ENCODE results near the gene DCC.

Gene DCC

DNA sequence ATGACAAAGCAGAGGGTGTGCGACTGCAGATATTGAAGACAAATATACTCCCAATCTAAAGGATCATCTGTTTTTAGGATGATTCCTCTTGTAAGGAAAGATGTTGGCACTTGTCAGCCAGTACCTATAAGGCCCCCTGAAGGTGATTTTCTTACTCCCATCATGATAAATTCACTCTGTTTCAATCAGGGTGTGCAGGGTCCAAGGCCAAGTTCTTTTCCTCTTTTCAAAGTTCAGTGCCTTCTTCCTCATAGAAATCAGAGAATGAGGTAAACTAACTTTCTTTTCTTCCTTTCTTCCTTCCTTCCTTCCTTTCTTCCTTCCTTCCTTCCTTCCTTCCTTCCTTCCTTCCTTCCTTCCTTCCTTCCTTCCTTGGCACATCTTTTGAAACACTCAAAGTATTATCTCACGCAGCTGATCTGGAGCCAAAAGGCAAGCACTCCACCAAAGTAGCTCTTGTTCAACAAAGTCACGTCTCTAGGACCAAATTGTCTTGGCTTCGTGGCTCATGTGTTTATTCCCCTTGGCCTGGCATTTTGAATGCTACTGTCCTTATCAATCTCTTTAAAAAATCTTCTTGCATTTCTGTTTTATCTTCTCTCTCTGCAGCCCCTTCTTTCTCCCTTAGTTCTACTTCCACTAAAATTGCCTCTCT lies 87.7 kb downstream of the DCC start:
- DNase-seq = no peak

DNA sequence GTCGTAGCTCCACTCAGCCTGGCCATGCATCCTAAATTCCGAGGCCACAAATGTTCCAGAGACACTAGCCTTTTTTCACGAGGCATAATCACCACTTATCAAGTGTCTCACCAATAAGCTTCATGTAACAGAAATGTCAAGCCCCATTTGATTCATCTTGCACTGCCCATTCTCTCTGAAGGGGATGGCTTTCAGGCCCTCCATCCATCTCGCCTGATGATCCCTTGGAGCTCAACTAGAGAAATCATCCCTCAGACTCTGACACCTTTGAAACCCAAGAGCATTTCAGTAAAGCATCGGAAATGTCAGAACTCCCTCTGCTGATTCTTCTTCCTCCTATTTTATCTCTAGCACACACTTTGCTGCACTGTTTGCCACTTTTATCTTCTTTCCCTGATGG lies 91.7 kb downstream of the DCC start:
- DNase-seq = no peak

DNA sequence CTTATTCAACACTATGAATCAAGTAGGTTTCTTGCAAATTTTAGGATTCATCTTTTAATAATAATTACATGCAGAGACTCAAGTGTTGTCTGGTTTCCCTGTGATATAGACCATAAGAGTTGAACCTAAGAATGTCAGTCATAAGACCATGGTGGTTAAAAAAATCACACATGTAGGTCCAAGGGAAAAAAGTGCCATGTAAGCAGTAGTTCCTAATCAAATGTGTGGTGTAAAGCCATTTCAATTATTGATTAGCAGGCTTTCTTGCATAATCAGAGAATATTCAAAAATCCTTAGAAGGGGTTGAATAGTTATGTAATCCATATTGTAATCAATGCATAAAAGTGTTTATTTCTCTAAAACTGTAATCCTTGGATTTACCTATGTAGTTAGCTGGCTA lies 93.8 kb downstream of the DCC start:
- no peak for DNase-seq

DNA sequence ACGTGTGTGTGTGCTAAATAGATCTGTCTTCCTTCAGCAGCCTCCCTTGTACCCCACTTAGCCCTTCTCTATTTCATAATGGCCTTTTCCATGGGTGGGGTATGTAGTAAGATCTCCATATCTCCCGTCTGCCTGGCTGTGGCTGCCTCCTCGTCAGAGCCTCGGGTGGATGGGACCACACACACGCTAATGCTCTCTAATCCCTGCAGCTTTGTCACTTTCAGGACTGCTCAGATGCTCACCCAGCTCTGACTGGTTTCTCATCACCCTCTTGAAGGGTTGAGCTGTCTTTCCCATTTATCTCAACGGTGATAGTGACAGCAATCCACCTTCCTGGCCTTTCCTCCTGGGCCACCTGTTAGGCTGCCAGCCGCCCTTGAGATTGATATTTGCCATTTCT lies 95.3 kb downstream of the DCC start:
- DNase-seq = no peak

DNA sequence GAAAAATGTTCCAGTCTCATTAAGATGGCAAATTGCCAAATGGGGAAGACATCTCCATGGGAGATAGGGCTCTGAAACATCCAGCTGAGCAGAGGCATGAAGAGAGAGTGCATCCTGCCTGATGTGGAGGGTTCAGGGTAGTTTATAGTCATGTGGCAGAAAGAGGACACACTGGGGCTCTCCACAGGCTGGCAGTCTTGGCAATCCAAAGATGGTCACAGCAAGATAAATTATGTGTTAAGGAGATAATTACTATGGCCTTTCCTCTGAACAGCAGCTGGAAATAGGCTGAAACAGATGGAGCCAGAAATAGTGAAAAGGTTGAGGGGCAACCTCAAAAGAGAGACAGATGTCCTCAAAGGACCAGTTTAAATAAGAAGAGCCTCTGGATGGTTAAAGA lies 97.2 kb downstream of the DCC start:
- no peak for DNase-seq

DNA sequence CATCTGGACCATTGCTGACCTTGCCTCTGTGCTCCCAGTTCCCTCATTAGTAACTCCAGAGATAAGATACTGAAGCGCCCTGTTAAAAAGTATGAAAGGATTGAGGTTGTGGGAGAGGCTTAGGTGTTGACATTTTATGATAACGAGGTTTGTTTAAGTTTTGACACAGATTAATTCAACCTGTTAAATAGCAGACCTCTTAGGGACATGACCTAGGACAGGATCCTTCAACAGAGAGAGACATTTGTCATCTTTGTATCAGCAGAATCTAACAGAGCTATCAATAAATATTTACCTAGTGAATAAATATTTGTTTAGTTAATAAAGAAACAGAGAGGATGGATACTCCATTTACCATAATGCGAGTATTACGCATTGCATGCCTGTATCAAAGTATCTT lies 99.5 kb downstream of the DCC start:
- no peak for DNase-seq

DNA sequence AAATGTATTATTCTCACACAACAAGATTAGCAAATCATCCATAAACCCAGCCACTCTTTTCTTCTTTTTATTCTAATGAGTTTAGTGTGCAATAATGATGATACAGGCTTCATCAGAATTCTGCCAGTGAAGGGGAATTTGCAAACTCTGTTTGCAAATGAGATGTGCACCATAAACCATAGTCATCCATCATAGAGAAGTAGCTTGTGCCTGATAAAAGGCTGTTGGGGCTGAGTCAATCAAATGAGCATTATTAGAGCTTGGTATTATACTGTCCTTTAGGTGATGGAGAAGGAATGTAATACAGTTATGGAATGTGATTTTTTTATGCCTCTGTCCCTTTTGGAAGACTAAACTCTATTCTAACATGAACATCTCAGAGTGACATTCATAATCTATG lies 101.8 kb downstream of the DCC start:
- no peak for DNase-seq

DNA sequence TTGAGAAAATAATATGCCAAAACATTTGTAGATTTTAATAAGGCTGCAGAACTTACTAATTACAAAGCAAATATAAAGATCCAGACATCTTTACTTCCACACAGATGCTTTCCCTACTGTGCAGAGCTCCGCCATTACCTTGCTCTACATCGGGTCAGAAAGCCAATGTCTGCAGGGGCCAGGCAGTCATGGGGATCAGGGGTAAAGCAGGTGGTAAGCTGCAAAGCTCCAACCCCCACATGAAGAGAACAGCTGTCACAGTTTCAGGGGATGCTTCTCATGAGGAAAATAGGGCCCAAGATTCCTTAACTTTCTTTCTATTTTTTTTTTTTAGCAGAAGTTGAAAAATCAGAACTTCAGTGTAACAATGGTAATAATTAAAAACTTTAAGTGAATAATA lies 102.7 kb downstream of the DCC start:
- DNase-seq = no peak

DNA sequence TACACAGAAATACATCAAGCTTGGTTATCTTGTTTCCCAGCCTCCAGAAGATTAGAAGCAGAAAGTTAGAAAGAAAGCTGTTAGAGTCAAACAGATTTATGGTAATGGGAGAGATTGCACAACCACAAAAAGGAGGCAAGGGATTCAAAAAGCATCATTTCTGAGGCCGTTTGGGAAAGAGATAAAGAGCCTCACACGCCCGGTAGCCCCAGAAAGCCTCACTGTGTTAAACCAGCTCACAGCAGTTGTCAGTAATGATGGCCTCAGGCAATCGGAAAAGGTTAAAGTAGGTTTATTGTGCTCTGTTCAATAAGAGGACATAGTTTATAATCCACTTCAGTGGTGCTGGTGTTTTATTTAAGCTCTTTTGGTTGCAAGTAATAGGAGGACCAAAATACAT lies 111.3 kb downstream of the DCC start:
- no peak for DNase-seq

DNA sequence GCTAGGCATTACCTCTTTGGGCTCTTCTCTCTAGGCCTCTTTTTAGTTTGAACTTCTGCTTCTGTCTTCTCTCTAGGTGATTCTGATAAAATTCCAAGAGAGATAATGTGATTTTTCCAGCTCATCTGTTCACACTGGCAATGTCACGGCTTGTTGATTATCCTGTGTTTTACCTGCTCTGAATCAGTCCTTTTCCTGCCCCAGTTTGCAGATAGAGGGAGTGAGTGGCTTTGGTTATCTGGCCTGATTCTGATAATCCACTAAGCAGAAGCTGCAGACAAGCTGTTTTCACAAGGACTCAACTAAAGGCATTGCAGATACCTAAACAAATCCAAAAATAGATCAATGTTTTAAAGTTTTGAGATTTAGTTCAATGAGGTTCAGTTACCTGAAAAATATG lies 111.9 kb downstream of the DCC start:
- DNase-seq = no peak

DNA sequence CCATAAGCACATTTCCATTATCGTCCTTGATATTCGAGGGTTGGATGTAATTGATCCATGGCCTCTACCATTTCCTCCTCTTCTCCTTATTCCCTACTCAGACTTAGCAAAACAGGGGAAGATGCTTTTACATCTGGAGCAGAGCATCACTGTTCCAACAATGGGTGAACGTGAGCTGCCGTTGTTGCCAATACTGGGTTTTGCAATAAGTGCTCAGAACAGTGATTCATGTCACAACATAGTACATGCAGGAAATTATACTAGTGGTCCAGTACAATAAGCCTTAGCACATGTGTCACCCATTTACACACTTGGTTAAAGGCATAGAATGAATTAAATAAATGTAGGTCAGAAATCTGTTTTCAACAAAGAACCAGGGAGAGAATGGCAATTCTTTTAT lies 112.4 kb downstream of the DCC start:
- no peak for DNase-seq

DNA sequence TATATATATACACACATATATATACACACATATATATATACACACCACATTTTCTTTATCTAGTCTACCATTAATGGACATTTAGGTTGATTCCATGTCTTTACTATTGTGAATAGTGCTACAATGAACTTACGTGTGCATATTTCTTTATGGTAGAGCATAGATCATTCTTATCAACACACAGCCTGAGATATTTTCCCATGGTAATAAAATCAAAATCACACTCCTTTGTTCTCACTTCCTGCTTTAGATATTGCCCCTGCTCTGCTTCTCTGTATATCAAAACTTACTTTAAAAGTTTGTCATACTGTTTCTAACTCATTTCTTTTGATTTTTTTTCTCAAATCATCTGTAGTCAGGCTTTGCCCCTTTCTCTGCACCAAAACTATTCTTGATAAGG lies 119.9 kb downstream of the DCC start:
- no peak for DNase-seq

DNA sequence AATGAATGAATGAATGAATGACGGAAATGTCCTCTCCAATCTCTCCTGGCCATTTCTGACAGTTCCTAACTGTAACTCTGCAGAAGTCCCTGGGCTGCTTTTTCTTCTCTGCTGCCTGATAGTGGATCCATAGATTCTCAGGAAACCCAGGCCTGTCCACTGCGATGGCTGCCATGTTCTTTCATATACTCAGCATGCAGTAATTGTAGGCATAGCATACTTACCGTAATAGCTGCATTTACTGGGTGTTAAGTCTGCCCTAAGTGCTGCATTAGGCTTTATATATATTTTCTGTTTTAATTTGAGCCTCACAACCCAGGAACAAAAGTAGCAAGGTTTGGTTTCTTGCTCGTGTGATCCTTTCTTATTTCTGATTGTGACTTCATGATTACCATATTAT lies 122.9 kb downstream of the DCC start:
- no peak for DNase-seq

DNA sequence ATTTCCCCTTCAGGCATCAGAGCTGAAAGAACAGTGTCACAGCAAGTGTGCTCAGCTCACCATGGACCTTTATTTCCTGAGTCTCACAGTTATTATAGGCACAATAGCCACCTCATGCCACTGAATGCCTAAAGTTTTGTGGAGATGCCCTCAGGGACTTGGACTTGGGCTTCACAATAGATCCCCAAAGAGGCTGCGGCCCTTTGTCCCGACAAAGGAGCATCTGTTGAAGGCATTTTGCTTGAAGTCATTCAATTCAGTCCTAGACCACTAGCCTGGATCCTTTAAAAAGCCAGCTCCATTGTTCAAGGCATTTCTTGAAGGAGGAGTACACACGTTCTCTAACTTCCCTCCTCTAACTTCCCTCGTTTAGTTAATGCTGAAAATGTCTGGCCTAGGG lies 125.4 kb downstream of the DCC start:
- DNase-seq = no peak

DNA sequence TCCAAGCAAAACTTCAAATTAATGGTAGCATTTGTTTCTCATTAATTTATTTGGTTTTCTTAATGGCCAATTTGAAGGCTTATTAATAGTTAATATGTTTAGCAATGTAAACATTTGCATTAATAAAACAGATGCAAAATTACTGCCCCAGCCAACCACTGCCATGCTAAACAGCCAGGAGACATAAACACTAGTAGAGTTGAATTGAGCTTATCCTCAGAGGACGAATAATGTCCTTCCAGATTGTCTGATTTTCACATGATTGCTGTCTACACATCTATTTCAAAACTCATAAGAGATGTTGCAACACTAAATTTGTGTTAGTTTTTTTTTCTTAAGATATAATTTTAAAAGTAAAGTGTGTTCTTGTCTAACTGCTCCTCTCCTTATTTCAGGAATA lies 128.5 kb downstream of the DCC start:
- DNase-seq = no peak

DNA sequence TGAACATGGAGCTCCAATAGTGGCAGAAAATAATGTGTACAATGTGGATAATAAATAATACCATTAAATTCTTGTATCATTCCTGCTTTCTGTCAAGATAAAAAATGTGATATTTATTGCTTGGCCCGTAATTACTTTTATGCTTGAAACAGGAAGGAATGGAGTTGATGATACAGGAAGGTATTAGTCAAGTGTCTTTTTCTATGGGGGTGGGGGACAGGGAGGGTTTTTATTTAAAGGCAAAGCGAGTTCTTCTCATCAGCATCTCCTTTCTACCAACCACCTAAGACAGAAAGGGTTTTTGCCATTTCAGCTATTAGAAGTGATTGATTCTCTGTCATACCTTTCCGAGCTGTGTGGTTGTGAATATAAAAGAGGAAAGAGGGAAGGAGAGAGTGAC lies 135.3 kb downstream of the DCC start:
- DNase-seq = no peak

DNA sequence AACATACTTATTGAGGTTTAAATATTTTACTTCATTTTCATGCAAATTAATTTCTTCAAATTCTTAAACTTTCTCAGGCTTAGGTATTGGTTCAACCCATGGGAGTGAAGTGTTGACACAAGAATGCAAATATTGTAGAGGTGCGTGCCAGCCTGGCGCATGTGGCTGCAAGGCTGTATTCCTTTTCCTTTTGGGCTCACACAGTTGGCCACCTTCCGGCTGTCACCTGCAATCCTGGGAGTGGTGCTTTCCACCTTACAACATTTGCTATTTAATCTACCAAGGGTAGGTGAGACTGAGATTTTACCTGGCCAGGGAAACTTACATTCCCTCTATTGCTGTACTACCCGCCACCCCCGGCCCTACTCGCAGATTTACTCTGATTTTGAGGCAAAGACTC lies 141.1 kb downstream of the DCC start:
- DNase-seq = no peak

DNA sequence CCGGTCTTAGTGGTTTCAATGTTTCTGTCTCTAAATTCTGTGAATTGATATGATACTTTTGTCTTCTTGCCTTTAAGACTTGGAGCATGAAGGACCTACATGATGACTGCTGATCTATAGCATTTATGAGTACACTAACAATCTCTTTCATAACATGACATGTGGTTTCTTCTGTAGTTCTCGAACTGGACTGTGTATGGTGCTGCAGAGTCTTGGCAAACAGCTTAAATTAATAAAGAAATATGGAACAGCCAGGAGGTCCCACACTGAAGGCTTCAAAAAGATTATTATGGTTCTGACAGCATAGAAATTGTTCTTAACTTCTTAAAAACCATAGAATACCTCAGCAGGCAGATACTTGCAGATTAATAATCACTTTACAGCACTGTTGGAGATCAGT lies 145.0 kb downstream of the DCC start:
- DNase-seq = no peak

DNA sequence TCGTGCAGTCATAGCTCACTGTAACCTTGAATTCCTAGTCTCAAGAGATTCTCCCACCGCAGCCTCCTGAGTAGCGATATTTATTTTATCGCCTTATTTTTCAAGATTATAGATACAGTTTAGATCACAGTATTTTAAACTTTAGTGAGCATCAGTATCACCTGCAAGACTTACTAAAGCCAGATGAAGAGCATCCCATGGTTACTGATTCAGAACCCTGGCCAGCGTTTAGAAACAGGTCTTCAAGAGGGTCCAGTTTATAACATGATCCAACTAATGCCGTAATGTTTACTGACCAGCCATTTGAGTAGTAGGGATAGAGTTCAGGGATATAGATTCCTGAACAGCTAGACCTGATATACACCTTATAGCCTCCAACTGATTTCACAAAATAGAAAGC lies 146.1 kb downstream of the DCC start:
- no peak for DNase-seq

DNA sequence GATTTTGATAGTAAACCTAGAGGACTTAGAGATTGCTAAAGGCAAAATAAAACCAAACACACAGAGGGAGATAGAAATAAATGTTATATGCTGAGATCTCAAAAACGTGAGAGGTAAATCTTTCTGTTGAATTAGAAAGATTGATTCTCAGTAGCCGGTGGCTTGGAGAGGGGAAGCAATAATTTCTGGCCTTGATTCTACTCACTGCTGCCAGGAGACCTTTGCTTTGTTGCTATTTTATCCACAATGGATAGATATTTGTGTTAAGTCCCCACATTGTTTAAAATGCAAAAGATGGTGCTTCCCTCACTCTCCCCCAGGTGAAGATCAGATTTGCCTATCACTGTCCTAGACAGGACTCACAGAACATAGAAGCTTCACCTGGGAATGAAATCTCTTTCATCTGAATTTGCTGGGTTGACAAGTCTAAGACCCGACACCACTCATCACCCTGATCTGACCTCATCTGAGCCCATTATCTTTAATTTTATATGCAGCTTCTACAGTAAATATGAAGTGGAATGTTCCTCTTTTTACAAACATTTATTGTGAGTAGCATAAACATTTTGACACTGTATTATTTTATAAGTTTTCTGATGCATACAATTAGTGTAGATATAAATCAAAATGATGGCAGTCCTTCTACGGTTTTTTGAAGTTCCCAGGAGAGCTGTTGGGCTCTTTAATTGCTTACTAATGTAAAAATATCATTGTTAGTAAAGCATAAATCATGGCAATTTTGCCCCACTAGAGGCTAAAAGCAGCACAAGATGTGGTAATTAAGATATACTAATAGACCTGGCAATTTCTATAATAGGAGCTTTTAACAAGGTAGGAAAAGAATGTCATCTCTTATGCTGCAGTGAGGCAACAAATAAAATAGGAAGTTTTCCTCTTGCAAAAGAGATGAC lies 149.7 kb downstream of the DCC start:
- DNase-seq = no peak

DNA sequence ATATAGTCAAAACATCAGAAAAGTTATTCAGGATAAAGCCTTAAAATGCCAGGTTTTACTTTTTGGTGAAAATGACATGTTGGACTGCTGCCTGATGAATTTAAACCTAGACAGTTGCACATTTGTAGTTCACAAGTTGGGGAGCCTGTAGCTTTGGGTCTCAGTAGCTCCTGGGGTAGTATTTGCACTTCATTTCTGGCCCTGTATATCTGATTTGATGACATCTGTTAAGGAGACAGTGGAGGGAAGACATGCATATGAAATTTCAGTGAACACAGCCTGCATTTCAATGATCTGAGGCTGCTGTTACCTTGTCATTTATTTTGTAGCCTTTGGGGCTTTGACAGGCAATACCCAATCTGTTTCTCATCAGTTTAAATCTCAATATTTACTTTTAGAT lies 156.4 kb downstream of the DCC start:
- DNase-seq = no peak

DNA sequence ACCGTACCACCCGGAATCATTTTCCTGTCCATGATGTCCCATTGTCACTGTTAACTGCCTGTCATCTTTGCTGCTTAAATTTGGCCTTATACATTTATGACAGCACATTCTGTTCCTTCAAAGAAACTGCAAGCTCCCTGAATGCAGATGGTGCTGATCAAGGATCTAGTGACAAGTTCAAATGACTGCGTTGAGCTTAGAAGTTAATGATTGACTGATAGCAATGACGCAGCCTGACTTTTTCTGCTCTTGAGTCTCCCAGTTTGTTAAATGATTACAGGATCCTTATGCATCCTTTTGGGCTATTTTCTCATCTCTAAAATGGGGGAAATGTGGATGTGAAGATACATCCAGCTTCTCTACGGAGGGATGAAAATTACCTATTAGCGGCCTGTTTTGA lies 159.0 kb downstream of the DCC start:
- DNase-seq = no peak

DNA sequence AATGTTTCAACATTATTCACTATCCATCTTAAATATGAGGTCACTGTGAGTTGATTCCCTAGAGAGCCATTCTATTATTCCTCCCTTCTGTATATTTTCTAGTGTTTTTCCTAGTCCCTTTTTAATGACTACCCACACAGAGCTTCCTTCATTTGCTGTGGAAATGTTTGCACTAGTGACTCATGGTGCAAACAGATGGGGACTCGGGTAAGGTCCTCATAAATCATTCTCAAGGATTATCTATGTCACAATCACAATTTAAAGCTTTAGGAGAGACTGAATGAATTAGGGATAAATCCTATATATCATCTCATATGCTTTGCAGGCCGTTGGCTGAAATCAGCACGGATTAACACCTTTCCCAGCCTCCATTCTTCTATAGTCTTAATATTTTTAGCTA lies 159.6 kb downstream of the DCC start:
- no peak for DNase-seq

DNA sequence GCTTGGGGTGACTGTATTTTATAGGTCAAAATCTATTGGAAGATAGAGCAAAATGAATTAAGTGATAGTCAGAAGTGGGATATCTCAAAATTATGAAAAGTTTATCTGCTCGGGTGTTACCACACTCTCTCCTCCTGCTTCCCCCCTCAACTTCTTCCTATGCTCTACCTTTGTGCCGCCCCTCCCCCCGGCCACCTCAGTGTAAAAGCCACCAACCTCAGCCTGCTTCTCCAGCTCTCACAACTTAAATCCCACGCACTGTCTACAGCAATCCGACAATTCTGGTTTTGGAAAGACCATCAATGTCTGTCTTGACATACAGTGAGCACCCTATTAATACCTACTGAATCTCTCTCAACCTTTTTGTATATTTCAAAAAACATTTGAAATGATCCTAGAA lies 164.6 kb downstream of the DCC start:
- no peak for DNase-seq

DNA sequence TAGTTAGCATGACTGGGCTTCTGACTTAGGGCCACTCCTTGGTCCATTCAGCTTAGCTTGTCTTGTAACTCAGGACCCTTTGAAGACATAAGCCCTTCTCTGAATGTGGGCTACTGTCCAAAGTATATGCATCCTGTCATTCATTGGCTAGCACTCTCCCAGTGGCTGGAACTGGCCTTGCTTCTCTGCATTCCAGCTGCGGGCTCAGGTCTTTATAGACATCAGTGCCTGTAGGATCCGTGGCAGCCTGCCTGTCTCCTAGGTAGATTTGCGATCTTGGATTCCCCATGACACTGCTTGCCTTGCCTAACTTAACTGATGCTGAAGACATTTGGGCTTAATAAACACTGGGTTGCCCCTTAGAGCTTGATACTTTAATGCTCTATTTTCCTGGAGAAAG lies 170.1 kb downstream of the DCC start:
- no peak for DNase-seq
